Spinal cord (tissue), 10 donors: Measurements from ENCODE around the gene IGF2R. TPM values are rescaled to one million over a fixed set of nuclear protein-coding genes. Genes with fewer than 3 reads are reported as not detected.

Experiments used
- DNase-seq, 6 donors: peaks; one replicate each; pipeline versions ENCODE4 v3.0.0 to v3.0.0-alpha.2; 2013 to 2015; ENCODE audit warnings: low spot score in 6 of 6, low read depth in 4 of 6
- H3K27ac ChIP-seq: one replicate; pipeline ENCODE4 v1.5.1; 2013; ENCODE audit warnings: low read depth, low read length, control low read depth
- H3K27me3 ChIP-seq: one replicate; pipeline ENCODE4 v1.6.1; 2013; ENCODE audit warnings: low read length; ENCODE audit not compliant: control insufficient read depth, insufficient read depth
- H3K36me3 ChIP-seq: one replicate; pipeline ENCODE4 v1.6.1; 2013; ENCODE audit warnings: low read length; ENCODE audit not compliant: control insufficient read depth, insufficient read depth
- H3K4me1 ChIP-seq: one replicate; pipeline ENCODE4 v1.6.1; 2013; ENCODE audit warnings: low read length; ENCODE audit not compliant: control insufficient read depth, insufficient read depth
- H3K4me3 ChIP-seq: one replicate; pipeline ENCODE4 v1.5.1; 2013; ENCODE audit warnings: low read depth, low read length, control low read depth
- H3K9me3 ChIP-seq: one replicate; pipeline ENCODE4 v1.6.1; 2013; ENCODE audit warnings: low read length; ENCODE audit not compliant: control insufficient read depth, insufficient read depth
- WGBS: methylation state at CpG from one replicate; pipeline ENCODE4 v1.1.5; 2013; ENCODE audit warnings: missing lambda C conversion rate; ENCODE audit not compliant: insufficient coverage; 5-methylcytosine and 5-hydroxymethylcytosine counted together
- polyA plus RNA-seq, 2 donors: library from polyadenylated mRNA; unstranded; fragments of 120-200 nt; gene quantifications; one replicate each; pipeline ENCODE4 v1.2.1, GENCODE V29; 2013; ENCODE audit not compliant: insufficient read length in 2 of 2
- total RNA-seq, 2 donors: library from RNA; depleted of rRNA in 1 of 2; stranded (reverse); fragments of 120-200 nt in 1 of 2; fragments of >200 nt in 1 of 2; gene quantifications; one replicate each; pipeline versions ENCODE4 v1.2.3 to v1.2.4, GENCODE V29; 2013 to 2014
- donor health status: healthy.

The IGF2R gene
- total and polyA plus RNA-seq, 4 donors, result 23.8 to 53.0 (median 31.1) TPM

DNA sequence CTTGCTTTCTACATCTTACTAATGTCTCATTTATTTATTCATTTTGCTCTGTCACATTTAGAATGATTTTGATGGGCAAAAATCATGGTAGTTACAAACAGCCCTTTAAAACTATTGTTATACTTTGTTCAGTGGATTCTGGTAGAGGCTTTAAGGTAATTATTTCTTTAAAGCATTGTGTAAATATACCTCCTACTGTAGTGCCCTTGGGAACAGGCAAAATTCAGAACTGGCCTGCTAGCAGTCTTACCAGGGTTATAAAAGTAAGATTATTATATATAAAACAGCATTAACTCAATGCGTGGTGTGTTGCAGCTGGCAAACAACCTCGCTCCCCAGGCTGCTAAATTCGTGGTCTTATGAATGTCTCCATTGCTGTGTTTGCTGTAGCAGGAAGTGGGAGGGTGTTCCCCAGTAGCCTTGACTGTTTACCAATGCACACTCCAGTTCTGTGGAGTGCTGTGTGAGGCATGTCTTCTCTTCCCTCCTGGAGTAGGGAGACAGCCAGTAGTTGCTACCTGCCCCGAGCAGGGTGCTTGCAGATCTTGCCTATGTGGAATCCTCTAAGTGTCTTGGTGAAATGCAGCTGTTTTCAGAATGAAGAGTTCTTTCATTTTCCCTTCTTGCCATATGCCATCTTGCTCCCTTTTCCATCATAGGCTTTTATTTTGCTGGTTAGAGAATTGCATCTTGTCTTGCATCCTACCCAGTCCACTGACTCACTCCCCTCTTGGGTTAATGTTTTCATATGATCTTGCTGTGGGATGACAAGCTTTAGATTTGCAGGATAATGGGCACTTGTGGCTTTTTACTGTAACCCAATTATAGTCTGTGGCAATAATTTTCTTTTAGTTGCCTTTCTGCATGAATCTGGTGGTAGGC, 45.3 kb downstream of the IGF2R start:
- H3K9me3 ChIP-seq, result no peaks in the 10 kb centered on the region
- no peak overlapping the region for H3K27ac ChIP-seq
- no CpG with 5 or more reads among the region's 4 CpGs for WGBS
- no peaks in the 10 kb centered on the region for H3K4me1 ChIP-seq
- H3K4me3 ChIP-seq, result no peak overlapping the region
- H3K27me3 ChIP-seq, result no peaks in the 10 kb centered on the region
- DNase-seq, result peak in 1 of 6 donors; percentile 38
- H3K36me3 ChIP-seq, result peaks cover 3% of the 10 kb centered on the region

DNA sequence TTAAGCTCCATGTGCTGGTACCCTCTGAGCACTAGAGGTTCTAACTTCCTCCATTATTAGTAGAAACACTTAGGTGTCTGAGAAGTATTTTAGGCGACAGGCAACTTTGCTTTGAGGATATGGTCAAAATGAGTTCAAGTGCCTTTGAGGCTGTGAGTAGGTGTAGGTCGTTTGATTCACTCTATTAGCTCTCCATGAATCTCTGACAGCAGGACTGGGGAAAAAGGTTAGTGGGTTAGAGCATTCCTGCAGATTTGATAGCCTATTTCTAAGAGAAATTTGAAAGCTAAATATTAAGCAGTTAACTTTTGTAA, 45.9 kb downstream of the IGF2R start:
- Histone ChIP-seq H3K4me3 (no peak overlapping the region), H3K9me3 (no peaks in the 10 kb centered on the region), H3K36me3 (peaks cover 3% of the 10 kb centered on the region), H3K4me1 (no peaks in the 10 kb centered on the region), H3K27me3 (no peaks in the 10 kb centered on the region), H3K27ac (no peak overlapping the region)
- peak in 1 of 6 donors; percentile 6 for DNase-seq
- no CpG with 5 or more reads among the region's 2 CpGs for WGBS

DNA sequence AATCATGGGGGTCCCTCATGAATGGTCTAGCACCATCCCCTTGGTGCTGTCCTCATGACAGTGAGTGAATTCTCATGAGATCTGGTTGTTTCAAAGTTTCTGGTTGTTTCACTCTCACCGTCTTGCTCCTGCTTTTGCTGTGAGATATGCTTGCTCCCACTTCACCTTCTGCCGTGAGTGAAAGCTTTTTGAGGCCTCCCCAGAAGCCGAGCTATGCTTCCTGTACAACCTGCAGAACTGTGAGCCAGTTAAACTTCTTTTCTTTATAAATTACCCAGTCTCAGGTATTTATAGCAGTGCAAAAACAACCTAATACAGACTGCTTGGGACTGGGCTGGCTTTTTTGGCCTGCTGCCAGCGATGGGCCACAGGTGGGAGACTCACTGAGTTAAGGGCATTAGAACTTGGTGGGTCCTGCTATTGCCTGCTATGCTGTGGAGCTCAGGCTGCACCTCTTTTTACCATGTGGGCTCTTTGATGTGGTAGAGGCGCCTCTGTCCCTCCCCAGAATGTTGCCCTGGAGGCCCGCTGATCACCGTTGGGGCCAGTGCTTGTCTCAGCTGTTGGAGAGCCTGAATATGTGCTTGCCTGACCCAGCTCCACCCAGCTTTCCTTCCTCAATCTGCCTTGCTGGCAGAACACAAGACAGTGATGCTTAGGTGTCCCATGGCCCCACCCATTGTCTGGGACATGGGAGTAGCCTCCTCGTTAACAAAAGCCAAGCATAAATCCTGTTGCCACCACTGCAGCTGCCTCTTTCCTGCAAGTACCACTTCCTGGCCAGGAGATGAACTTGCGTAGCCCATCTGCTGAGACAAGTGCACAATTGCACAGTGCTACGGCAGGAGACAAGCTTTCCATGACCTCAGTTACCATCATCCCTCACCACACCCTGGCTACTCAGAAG, 47.1 kb downstream of the IGF2R start:
- 91% methylated on average over 10 of the region's 10 CpGs for WGBS

DNA sequence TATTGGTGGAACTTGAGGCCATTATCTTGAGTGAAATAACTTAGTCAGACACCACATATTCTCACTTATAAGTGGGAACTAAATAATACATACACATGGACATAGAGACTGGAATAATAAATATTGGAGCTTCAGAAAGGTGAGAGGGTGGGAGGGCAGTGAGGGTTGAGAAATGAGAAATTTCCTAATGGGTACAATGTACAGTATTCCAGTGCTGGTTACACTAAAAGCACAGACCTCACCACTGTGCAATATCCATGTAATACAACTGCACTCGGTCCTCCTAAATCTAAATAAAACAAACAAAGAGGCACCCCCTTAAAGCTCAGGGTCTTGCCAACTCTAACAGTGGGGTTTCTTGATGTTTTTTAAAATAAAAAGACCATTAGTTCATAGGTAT, 53.2 kb downstream of the IGF2R start:
- no peaks in the 10 kb centered on the region for H3K27me3 ChIP-seq
- H3K36me3 ChIP-seq, result peaks cover 6% of the 10 kb centered on the region
- H3K4me3 ChIP-seq, result no peak overlapping the region
- no peaks in the 10 kb centered on the region for H3K4me1 ChIP-seq
- no CpG with 5 or more reads among the region's 1 CpG for WGBS
- H3K9me3 ChIP-seq, result no peaks in the 10 kb centered on the region
- DNase-seq, result no peak
- H3K27ac ChIP-seq, result no peak overlapping the region

More for the DNA sequence above, 47.1 kb downstream of the IGF2R start:
- H3K27ac ChIP-seq, result no peak overlapping the region
- no peaks in the 10 kb centered on the region for H3K4me1 ChIP-seq
- H3K27me3 ChIP-seq, result no peaks in the 10 kb centered on the region
- H3K36me3 ChIP-seq, result peaks cover 3% of the 10 kb centered on the region
- no peak for DNase-seq
- H3K9me3 ChIP-seq, result no peaks in the 10 kb centered on the region
- H3K4me3 ChIP-seq, result no peak overlapping the region

DNA sequence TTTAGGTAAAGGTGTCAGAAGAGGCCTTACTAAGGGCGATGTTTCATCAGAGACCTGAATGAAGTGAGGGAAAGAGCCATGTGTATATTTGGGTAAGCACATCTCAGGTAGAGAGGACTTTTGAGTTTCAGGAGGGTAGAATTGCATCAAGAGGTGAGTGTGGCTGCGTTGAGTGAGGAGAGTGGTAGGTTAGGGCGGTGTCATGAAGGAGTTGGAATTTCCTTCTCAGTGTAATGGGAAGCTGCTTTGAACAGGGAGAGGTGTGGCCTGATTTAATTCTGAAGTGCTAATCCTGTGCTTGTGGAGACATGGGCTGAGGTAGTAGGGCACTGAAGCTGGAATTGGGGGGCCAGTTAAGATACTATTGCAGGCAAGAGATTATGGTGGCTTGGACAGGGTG, 53.9 kb downstream of the IGF2R start:
- 85% methylated on average over 3 of the region's 3 CpGs for WGBS
- Histone ChIP-seq H3K27ac (no peak overlapping the region), H3K4me3 (no peak overlapping the region), H3K4me1 (no peaks in the 10 kb centered on the region), H3K27me3 (no peaks in the 10 kb centered on the region), H3K9me3 (no peaks in the 10 kb centered on the region), H3K36me3 (peaks cover 10% of the 10 kb centered on the region)
- no peak for DNase-seq

DNA sequence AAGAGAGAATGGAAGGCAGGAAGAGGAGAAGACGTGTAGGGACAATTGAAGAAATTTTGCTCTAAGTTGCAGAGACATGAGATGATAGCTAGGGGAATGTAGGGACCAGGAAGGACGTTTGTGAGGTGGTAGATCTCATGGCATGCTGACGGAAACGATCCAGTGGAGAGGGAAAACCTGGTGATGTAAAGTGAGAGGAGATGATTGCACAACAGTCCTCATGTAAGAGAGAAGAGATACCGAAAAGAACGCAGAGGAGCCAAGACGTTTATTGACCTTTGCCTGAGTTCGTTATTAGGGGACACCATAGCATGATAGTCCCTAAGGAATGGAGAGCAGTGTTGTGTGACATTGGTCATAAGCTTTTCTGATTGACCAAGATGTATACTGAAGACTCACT, 55.3 kb downstream of the IGF2R start:
- no peaks in the 10 kb centered on the region for H3K9me3 ChIP-seq
- no peak for DNase-seq
- no peaks in the 10 kb centered on the region for H3K27me3 ChIP-seq
- no peaks in the 10 kb centered on the region for H3K4me1 ChIP-seq
- H3K4me3 ChIP-seq, result no peak overlapping the region
- WGBS, result 97% methylated on average over 8 of the region's 8 CpGs
- H3K36me3 ChIP-seq, result peaks cover 10% of the 10 kb centered on the region
- H3K27ac ChIP-seq, result no peak overlapping the region

DNA sequence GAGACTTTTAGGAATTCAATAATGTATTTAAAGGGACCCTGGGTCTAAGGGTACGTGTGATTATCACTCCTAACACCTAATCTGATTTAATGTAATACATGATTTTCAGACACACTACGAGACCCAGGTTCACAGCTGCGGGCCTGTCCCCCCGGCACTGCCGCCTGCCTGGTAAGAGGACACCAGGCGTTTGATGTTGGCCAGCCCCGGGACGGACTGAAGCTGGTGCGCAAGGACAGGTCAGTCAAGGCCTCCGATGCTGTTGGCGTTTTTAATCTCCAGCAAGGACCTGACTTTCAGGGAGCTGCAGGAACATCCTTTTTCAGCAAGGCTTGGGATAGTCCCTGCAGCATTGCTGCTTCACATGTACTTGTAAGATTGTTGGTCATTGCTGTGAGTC, 58.2 kb downstream of the IGF2R start:
- WGBS, result 98% methylated on average over 10 of the region's 11 CpGs
- Histone ChIP-seq H3K4me3 (no peak overlapping the region), H3K36me3 (peaks cover 23% of the 10 kb centered on the region), H3K4me1 (peaks cover 15% of the 10 kb centered on the region), H3K27ac (no peak overlapping the region), H3K27me3 (no peaks in the 10 kb centered on the region), H3K9me3 (no peaks in the 10 kb centered on the region)
- no peak for DNase-seq

DNA sequence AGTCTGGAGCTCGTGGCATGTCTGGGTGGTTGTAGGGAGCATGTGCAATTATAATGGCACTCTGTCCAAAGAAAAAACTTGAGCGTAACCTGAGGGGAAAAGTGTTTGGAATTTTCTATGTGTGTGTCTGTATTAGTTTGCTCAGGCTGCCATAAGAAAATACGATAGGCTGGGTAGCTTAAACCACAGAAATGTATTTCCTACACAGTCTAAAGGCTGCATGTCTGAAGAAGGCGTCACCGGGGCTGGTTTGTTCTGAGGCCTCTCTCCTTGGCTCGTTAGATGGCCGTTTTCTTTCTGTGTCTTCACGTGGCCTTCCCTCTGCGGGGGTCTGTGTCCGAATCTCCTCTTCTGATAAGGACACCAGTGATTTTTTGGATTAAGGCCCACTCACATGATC, 59.0 kb downstream of the IGF2R start:
- Histone ChIP-seq H3K4me1 (peaks cover 15% of the 10 kb centered on the region), H3K27ac (no peak overlapping the region), H3K4me3 (no peak overlapping the region), H3K27me3 (no peaks in the 10 kb centered on the region), H3K36me3 (peaks cover 23% of the 10 kb centered on the region), H3K9me3 (no peaks in the 10 kb centered on the region)
- DNase-seq, result no peak
- WGBS, result 90% methylated on average over 8 of the region's 10 CpGs

DNA sequence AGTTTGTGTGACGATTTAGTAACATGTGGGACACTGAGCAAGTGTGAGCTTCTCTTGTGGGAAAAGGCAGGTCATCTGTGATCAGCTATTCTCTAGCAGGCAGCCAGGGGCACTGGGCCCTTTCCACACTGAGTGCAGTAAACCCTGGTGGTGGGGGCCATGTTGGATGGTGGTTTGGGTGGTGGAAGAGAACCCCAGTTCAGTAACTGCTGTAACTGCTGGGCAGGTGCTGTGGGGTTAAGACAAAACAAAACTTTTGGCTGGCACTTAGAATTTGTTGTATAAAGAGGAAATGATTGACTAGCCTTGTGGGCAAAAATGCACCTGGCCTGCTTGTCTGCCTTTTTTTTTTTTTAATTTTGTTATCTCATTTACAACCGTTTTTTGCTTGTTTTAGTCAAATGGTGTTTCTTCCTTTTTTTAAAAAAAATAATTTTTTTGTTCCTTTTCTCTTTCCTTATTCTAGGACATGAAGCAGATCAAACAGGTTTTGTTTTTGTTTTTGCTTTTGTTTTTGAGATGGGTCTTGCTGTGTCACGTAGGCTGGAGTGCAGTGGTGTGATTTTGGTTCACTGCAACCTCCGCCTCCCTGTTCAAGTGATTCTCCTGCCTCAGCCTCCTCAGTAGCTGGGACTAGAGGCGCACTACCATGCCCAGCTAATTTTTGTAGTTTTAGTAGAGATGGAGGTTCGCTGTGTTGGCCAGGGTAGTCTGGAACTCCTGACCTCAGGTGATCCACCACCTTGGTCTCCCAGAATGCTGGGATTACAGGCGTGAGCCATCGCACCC, 59.8 kb downstream of the IGF2R start:
- 100% methylated on average over 4 of the region's 8 CpGs for WGBS
- H3K27me3 ChIP-seq, result no peaks in the 10 kb centered on the region
- H3K27ac ChIP-seq, result no peak overlapping the region
- H3K4me1 ChIP-seq, result peaks cover 15% of the 10 kb centered on the region
- H3K9me3 ChIP-seq, result no peaks in the 10 kb centered on the region
- no peak overlapping the region for H3K4me3 ChIP-seq
- H3K36me3 ChIP-seq, result peaks cover 28% of the 10 kb centered on the region
- no peak for DNase-seq
